ENCODE results near the gene MAML1.

Gene MAML1

GRCh38 chr5:179804555-179804947, 71.9 kb downstream of the MAML1 start:
- H3K27me3 Mint-ChIP-seq (ENCODE audit: low read depth, poor library complexity) = peaks cover 1% of the 10 kb centered on the region
- TF ChIP-seq CTCF (IDR thresholded peaks at IDR 0.05) = no peak
- no peak for DNase-seq
- peaks cover 37% of the 10 kb centered on the region for H3K4me1 Mint-ChIP-seq
- H3K4me3 Mint-ChIP-seq = peak overlapping the region; percentile 81
- H3K9me3 Mint-ChIP-seq = no peaks in the 10 kb centered on the region
- H3K27ac Mint-ChIP-seq = no peak overlapping the region
- peaks cover 8% of the 10 kb centered on the region for H3K36me3 Mint-ChIP-seq (ENCODE audit: low read depth)

DNA sequence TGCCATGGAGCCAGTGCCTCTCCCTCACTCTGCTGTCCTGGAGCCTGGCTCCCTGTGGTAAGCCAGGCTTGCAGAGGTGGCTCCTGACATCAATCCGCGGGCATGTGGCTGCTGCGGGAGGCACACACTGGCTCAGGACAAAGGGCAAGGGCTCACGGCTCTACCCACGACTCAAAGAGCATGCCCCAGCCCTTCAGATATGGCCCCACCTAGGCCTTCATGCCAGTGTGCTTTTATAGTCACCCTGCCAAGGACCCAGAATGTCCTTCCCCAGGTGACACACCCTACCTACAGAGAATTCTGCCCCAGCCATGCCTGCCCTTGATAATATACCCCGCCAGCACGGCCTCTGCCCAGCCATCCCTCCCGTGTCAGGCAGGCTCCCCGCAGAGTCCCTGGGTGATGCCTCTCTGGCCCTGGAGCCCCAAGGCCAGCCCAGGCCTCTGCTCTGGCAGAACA, 72.5 kb downstream of the MAML1 start:
- H3K27ac Mint-ChIP-seq = no peak overlapping the region
- H3K4me3 Mint-ChIP-seq = peak overlapping the region; percentile 81
- no peaks in the 10 kb centered on the region for H3K9me3 Mint-ChIP-seq
- H3K27me3 Mint-ChIP-seq (ENCODE audit: low read depth, poor library complexity) = no peaks in the 10 kb centered on the region
- peaks cover 8% of the 10 kb centered on the region for H3K36me3 Mint-ChIP-seq (ENCODE audit: low read depth)
- TF ChIP-seq CTCF (IDR thresholded peaks at IDR 0.05) = no peak
- DNase-seq = no peak
- H3K4me1 Mint-ChIP-seq = peaks cover 37% of the 10 kb centered on the region

- Mint-ChIP-seq H3K4me3 (peak overlapping the region; percentile 81), H3K27ac (no peak overlapping the region), H3K36me3 (ENCODE audit: low read depth) (peaks cover 8% of the 10 kb centered on the region), H3K4me1 (peaks cover 37% of the 10 kb centered on the region), H3K9me3 (no peaks in the 10 kb centered on the region), H3K27me3 (ENCODE audit: low read depth, poor library complexity) (no peaks in the 10 kb centered on the region)
- TF ChIP-seq CTCF (IDR thresholded peaks at IDR 0.05) = no peak
- DNase-seq = peak; percentile 59
Measured at GRCh38 chr5:179805529-179806249, 73.1 kb downstream of the MAML1 start.

- DNase-seq = peak; percentile 72
- no peak for TF ChIP-seq CTCF (IDR thresholded peaks at IDR 0.05)
- no peaks in the 10 kb centered on the region for H3K9me3 Mint-ChIP-seq
- H3K4me3 Mint-ChIP-seq = peak within 1 kb of the TSS; percentile 86
- H3K4me1 Mint-ChIP-seq = peaks cover 37% of the 10 kb centered on the region
- H3K36me3 Mint-ChIP-seq (ENCODE audit: low read depth) = peaks cover 11% of the 10 kb centered on the region
- H3K27me3 Mint-ChIP-seq (ENCODE audit: low read depth, poor library complexity) = no peaks in the 10 kb centered on the region
- no peak within 1 kb of the TSS for H3K27ac Mint-ChIP-seq
Measured at GRCh38 chr5:179806250-179807048, 73.8 kb downstream of the MAML1 start, which contains the start of gene MGAT4B. MGAT4B (minus strand) TSS chr5:179806866; CDS start chr5:179806583, 283 bp downstream.

GRCh38 chr5:179812135-179812825, 79.7 kb downstream of the MAML1 start:
- H3K36me3 Mint-ChIP-seq (ENCODE audit: low read depth) = peaks cover 42% of the 10 kb centered on the region
- H3K27ac Mint-ChIP-seq = no peak overlapping the region
- peaks cover 8% of the 10 kb centered on the region for H3K27me3 Mint-ChIP-seq (ENCODE audit: low read depth, poor library complexity)
- peaks cover 5% of the 10 kb centered on the region for H3K4me1 Mint-ChIP-seq
- no peak for DNase-seq
- no peak overlapping the region for H3K4me3 Mint-ChIP-seq
- no peak for TF ChIP-seq CTCF (IDR thresholded peaks at IDR 0.05)
- H3K9me3 Mint-ChIP-seq = no peaks in the 10 kb centered on the region
